K562 (cell line): ENCODE results near the gene C5AR2. TPM values are rescaled to one million over a fixed set of nuclear protein-coding genes. Genes with fewer than 3 reads are reported as not detected.

Experiments used
- CBFB ChIP-seq: sonication (generic); formaldehyde crosslinking; IDR thresholded peaks from 2 replicates; pipeline ENCODE4 v1.4.0; 2020; ENCODE audit warnings: mild to moderate bottlenecking, missing genetic modification reagents
- ETS2 ChIP-seq: IDR thresholded peaks from 2 replicates; pipeline ENCODE4 v1.6.1; 2016; ENCODE audit warnings: borderline replicate concordance, missing genetic modification characterization, mild to moderate bottlenecking, moderate library complexity, missing compliant biosample characterization; ENCODE audit not compliant: poor library complexity, severe bottlenecking
- ILF3 ChIP-seq: fragments of 450-650 bp; IDR thresholded peaks from 2 replicates; pipeline ENCODE4 v1.6.1; 2018; ENCODE audit warnings: antibody characterized with exemption, mild to moderate bottlenecking, moderate library complexity, borderline replicate concordance
- KAT8 ChIP-seq: fragments of 450-650 bp; IDR thresholded peaks from 2 replicates; pipeline ENCODE4 v1.6.1; 2016; ENCODE audit warnings: low read depth, mild to moderate bottlenecking
- MAFG ChIP-seq: fragments of 450-650 bp; conservative IDR thresholded peaks from 2 replicates; pipeline ENCODE4 v1.6.1; 2016; ENCODE audit warnings: missing genetic modification characterization, missing compliant biosample characterization
- NFE2 ChIP-seq: IDR thresholded peaks from 2 replicates; pipeline ENCODE4 v1.6.1; 2014; ENCODE audit warnings: antibody characterized with exemption, low read depth
- SP1 ChIP-seq: sonication (generic); formaldehyde crosslinking; IDR thresholded peaks from 2 replicates; pipeline ENCODE4 v1.8.1; 2022; ENCODE audit warnings: mild to moderate bottlenecking, missing genetic modification reagents
- ZBTB33 ChIP-seq: sonication (generic); formaldehyde crosslinking; IDR thresholded peaks from 2 replicates; pipeline ENCODE4 v1.8.1; 2023; ENCODE audit warnings: mild to moderate bottlenecking, missing genetic modification reagents
- ZNF586 ChIP-seq: fragments of 450-650 bp; formaldehyde crosslinking; conservative IDR thresholded peaks from 2 replicates; pipeline ENCODE4 v1.4.0; 2020; ENCODE audit warnings: mild to moderate bottlenecking, moderate library complexity
- ZNF766 ChIP-seq: fragments of 200-800 bp; sonication (Bioruptor generic); conservative IDR thresholded peaks from 2 replicates; pipeline ENCODE4 v1.6.1; 2016; ENCODE audit warnings: missing genetic modification characterization, missing compliant biosample characterization
- polyA plus RNA-seq, 8 experiments: library from polyadenylated mRNA; depleted of rRNA in 4 of 8; stranded (reverse) in 5 of 8; unstranded in 3 of 8; fragments of >200 nt; fragmentation: Nextera tagmentation in 2 of 8; fragmentation: Illumina TruSeq in 1 of 8; extraction: Ambion mirVana in 2 of 8; extraction: Trizol in 1 of 8; gene quantifications; 2 replicates each; pipeline versions ENCODE4 v1.2.1 to v1.2.3, GENCODE V29; 2011 to 2014; ENCODE audit warnings: inconsistent platforms in 1 of 8, missing spikeins in 1 of 8
- total RNA-seq, 7 experiments: library from RNA; depleted of rRNA in 6 of 7; stranded (reverse); fragments of >200 nt in 6 of 7; fragmentation: Illumina TruSeq in 2 of 7; extraction: Trizol in 2 of 7; gene quantifications; 2 replicates each; pipeline versions ENCODE4 v1.2.1 to v1.2.3, GENCODE V29; 2011 to 2021; ENCODE audit warnings: low replicate concordance in 1 of 7
- TF ChIP-seq, protein P1 (sequence below): fragments of 450-650 bp; formaldehyde crosslinking; conservative IDR thresholded peaks from 2 replicates; pipeline ENCODE4 v1.4.0; 2022; ENCODE audit warnings: mild to moderate bottlenecking, missing genetic modification characterization

C5AR2 gene
- total and polyA plus RNA-seq, 9 of the 15 experiments (the other 6 are each of a cell fraction or from before 2014, with no cell fraction given), result 0.01 to 1.1 (median 0.13) TPM

- TF ChIP-seq NFE2, result no peak
- TF ChIP-seq, protein P1, sequence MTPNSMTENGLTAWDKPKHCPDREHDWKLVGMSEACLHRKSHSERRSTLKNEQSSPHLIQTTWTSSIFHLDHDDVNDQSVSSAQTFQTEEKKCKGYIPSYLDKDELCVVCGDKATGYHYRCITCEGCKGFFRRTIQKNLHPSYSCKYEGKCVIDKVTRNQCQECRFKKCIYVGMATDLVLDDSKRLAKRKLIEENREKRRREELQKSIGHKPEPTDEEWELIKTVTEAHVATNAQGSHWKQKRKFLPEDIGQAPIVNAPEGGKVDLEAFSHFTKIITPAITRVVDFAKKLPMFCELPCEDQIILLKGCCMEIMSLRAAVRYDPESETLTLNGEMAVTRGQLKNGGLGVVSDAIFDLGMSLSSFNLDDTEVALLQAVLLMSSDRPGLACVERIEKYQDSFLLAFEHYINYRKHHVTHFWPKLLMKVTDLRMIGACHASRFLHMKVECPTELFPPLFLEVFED, result no peak
- TF ChIP-seq MAFG (tag), result no peak
- no peak for TF ChIP-seq ZBTB33 (CRISPR knock-in tag)
- TF ChIP-seq KAT8, result no peak
- no peak for TF ChIP-seq CBFB (CRISPR knock-in tag)
- TF ChIP-seq ZNF766, result no peak
- no peak for TF ChIP-seq ZNF586 (CRISPR knock-in tag)
- no peak for TF ChIP-seq SP1 (CRISPR knock-in tag)
- TF ChIP-seq ILF3, result no peak
- no peak for TF ChIP-seq ETS2 (tag)
Measured at GRCh38 chr19:47331931-47332547, at the start of gene C5AR2 (continued).
